Naive thymus-derived CD4-positive, alpha-beta T cell (primary cell): ENCODE data around the gene DYNLT3. TPM values are rescaled to one million over a fixed set of nuclear protein-coding genes. Genes with fewer than 3 reads are reported as not detected.

Source experiments
- ATAC-seq: fragments of 150-1000 bp; cut with Tn5 transposase; 2 replicates; pipeline ENCODE4 v1.10.0; 2021; ENCODE audit warnings: mild to moderate bottlenecking, moderate library complexity
- CTCF ChIA-PET: fragments of 350-600 bp; sonication (Branson Sonifier 250); formaldehyde crosslinking; loops from one replicate; lab custom pipeline; 2021; ENCODE audit warnings: antibody characterized with exemption; lab: Charles Lee
- POLR2A ChIA-PET: fragments of 350-600 bp; sonication (Branson Sonifier 250); formaldehyde crosslinking; loops from one replicate; lab custom pipeline; 2021; ENCODE audit warnings: antibody characterized with exemption, inconsistent platforms; lab: Charles Lee
- DNase-seq, 9 donors: peaks; one replicate each; pipeline versions ENCODE4 v3.0.0 to v3.0.0-alpha.2; 2020 to 2022; ENCODE audit warnings: mixed read lengths in 1 of 9
- H3K27ac ChIP-seq: one replicate; pipeline ENCODE4 v1.7.0; 2013; ENCODE audit warnings: mild to moderate bottlenecking, low read depth, low read length, moderate library complexity
- H3K27me3 ChIP-seq, 2 donors: one replicate each; pipeline ENCODE4 v1.7.0; 2013; ENCODE audit warnings: low read length in 2 of 2, mild to moderate bottlenecking in 2 of 2, moderate library complexity in 2 of 2; ENCODE audit not compliant: control insufficient read depth in 2 of 2, insufficient read depth in 2 of 2
- H3K36me3 ChIP-seq, 3 experiments: 1 replicate in 2 of 3; 2 replicates in 1 of 3; pipeline ENCODE4 v1.7.0; 2013; ENCODE audit warnings: low read length in 3 of 3, mild to moderate bottlenecking in 3 of 3, moderate library complexity in 1 of 3; ENCODE audit not compliant: insufficient read depth in 3 of 3, control insufficient read depth in 2 of 3
- H3K4me1 ChIP-seq, 2 donors: one replicate each; pipeline ENCODE4 v1.7.0; 2013; ENCODE audit warnings: low read length in 2 of 2, mild to moderate bottlenecking in 2 of 2, moderate library complexity in 1 of 2; ENCODE audit not compliant: control insufficient read depth in 2 of 2, insufficient read depth in 2 of 2
- H3K4me3 ChIP-seq: 2 replicates; pipeline ENCODE4 v1.7.0; 2013; ENCODE audit warnings: mild to moderate bottlenecking, low read length
- H3K9me3 ChIP-seq, 3 experiments: 1 replicate in 2 of 3; 2 replicates in 1 of 3; pipeline ENCODE4 v1.7.0; 2013; ENCODE audit warnings: low read length in 3 of 3; ENCODE audit not compliant: control insufficient read depth in 2 of 3
- H3K27ac Mint-ChIP-seq, 9 donors: one replicate each; pipeline ENCODE4 v1.8.0; 2020 to 2022; ENCODE audit warnings: mixed read lengths in 9 of 9, mild to moderate bottlenecking in 8 of 9, moderate library complexity in 5 of 9, inconsistent platforms in 2 of 9
- H3K27me3 Mint-ChIP-seq, 5 donors: one replicate each; pipeline ENCODE4 v1.8.0; 2021 to 2022; ENCODE audit warnings: mixed read lengths in 5 of 5, mild to moderate bottlenecking in 1 of 5
- H3K36me3 Mint-ChIP-seq, 5 donors: one replicate each; pipeline ENCODE4 v1.8.0; 2020 to 2022; ENCODE audit warnings: mixed read lengths in 5 of 5, mild to moderate bottlenecking in 3 of 5, inconsistent platforms in 1 of 5
- H3K4me1 Mint-ChIP-seq, 7 donors: one replicate each; pipeline ENCODE4 v1.8.0; 2020 to 2022; ENCODE audit warnings: mixed read lengths in 7 of 7, mild to moderate bottlenecking in 3 of 7, inconsistent platforms in 1 of 7
- H3K4me3 Mint-ChIP-seq, 10 donors: one replicate each; pipeline ENCODE4 v1.8.0; 2020 to 2022; ENCODE audit warnings: mild to moderate bottlenecking in 10 of 10, mixed read lengths in 10 of 10, moderate library complexity in 6 of 10, inconsistent platforms in 2 of 10
- H3K9me3 Mint-ChIP-seq, 11 donors: one replicate each; pipeline ENCODE4 v1.8.0; 2020 to 2022; ENCODE audit warnings: mixed read lengths in 11 of 11, mild to moderate bottlenecking in 4 of 11, inconsistent platforms in 1 of 11, moderate library complexity in 1 of 11
- intact Hi-C, 2 donors: fragments of 100-400 bp; cut with micrococcal nuclease; formaldehyde crosslinking; loops; one replicate each; pipeline ENCODE4 v1.15.1; 2023
- polyA plus RNA-seq, 2 donors: library from polyadenylated mRNA; unstranded; fragments of 300-500 nt; fragmentation: Illumina TruSeq; gene quantifications; one replicate each; pipeline ENCODE4 v1.2.3, GENCODE V29; 2021
- total RNA-seq, 6 experiments: library from RNA in 5 of 6; stranded (reverse) in 5 of 6; gene quantifications; 1 replicate in 5 of 6; 2 replicates in 1 of 6; pipeline ENCODE4 v1.2.3 and lab custom pipeline; 2021 to 2026

Gene DYNLT3, protein sequence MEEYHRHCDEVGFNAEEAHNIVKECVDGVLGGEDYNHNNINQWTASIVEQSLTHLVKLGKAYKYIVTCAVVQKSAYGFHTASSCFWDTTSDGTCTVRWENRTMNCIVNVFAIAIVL
- total RNA-seq (10 to 100 TPM; 13.8 to 39.3 (median 25.8) TPM), polyA plus RNA-seq (10 to 100 TPM; 23.1 to 42.1 TPM), total RNA-seq (lab: John Stamatoyannopoulos, UW) (24.1 reads per million, percentile 55 among the genes with 10 or more reads in this experiment)

DNA sequence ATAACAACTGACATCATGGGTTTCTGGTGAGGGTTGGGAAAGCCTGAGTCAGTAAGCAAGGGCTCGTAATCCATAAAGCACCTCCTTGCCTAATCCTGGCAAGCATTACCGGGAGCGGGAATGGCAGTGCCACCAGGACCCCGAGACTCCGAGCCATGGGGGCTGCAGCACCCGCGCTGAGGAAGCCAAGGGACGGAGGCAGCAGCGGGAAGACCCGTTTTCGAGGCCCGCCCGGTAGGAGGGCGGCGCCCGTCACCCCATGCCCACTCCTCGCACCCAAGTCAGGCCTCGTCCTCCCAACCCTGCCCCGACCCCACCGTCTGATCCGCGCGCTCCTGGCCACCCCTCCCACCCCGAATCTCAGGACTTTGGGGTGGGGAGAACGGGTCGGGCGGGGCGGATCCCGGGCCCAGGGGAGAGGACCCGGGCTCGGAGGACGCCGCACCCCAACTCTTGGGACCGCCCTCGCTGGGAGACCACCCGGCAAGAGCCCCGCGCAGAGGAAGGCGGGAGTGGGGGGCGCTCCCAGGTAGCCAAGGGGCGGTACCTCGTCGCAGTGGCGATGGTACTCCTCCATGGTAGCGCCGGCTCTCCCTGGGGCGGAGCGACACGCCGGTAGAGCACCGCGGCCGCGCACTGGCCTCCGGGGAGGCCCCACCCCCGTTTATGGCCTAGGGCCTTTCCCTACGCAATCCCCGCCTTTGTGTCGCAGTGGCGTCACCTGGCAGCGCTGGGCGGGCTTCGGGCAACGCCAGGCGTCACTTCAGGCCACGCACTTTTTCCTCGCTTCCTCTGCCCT, at the start of gene DYNLT3:
TSS of gene DYNLT3 (minus strand) at position 638 of the 799 bp plus-strand sequence. CDS start at position 577, 61 bp downstream.
- Mint-ChIP-seq H3K27ac (peak within 1 kb of the TSS; percentile 89 to 98 (median 94)), H3K4me1 (peaks cover 5 to 44% (median 31%) of the 10 kb centered on the region in 7 donors), H3K36me3 (peaks cover 0 to 3% (median 0%) of the 10 kb centered on the region in 5 donors), H3K9me3 (peaks cover 0 to 4% (median 0%) of the 10 kb centered on the region in 11 donors), H3K4me3 (peak within 1 kb of the TSS; percentile 68 to 93 (median 88)), H3K27me3 (no peaks in the 10 kb centered on the region)
- ATAC-seq: peak; percentile 99
- peaks cover 4 to 8% of the 10 kb centered on the region in 2 donors for H3K4me1 ChIP-seq
- peak; percentile 51 to 80 (median 71) for DNase-seq
- peak within 1 kb of the TSS; percentile 84 for H3K4me3 ChIP-seq
- H3K36me3 ChIP-seq: no peaks in the 10 kb centered on the region
- ChIA-PET POLR2A (no interaction called here), CTCF (no interaction called here)
- peak within 1 kb of the TSS; percentile 96 for H3K27ac ChIP-seq
- no peaks in the 10 kb centered on the region for H3K27me3 ChIP-seq
- no peaks in the 10 kb centered on the region for H3K9me3 ChIP-seq
- intact Hi-C loops: loop anchor here (1.0 to 5.0 kb wide), 4 partner anchors 60 to 480 kb away; partner anchors contain the start of gene RPGR (in 2 of the 2)

- no peaks in the 10 kb centered on the region for H3K36me3 ChIP-seq
- Mint-ChIP-seq H3K4me1 (no peaks in the 10 kb centered on the region), H3K9me3 (peaks cover 0 to 1% (median 0%) of the 10 kb centered on the region in 11 donors), H3K27me3 (peaks cover 0 to 13% (median 0%) of the 10 kb centered on the region in 5 donors), H3K27ac (no peak overlapping the region), H3K36me3 (peaks cover 0 to 5% (median 0%) of the 10 kb centered on the region in 5 donors), H3K4me3 (no peak overlapping the region)
- H3K9me3 ChIP-seq: no peaks in the 10 kb centered on the region
- H3K27me3 ChIP-seq: no peaks in the 10 kb centered on the region
- intact Hi-C loops: no loop called here
- H3K4me1 ChIP-seq: no peaks in the 10 kb centered on the region
- DNase-seq (no peak), ATAC-seq (no peak)
- H3K4me3 ChIP-seq: no peak overlapping the region
- no peak overlapping the region for H3K27ac ChIP-seq
- ChIA-PET CTCF (no interaction called here), POLR2A (no interaction called here)
These were observed 49.1 kb upstream of the DYNLT3 start for GRCh38 chrX:37896511-37896890.

GRCh38 chrX:37895795-37896510, 48.6 kb upstream of the DYNLT3 start:
- ATAC-seq (no peak), DNase-seq (no peak)
- Mint-ChIP-seq H3K27ac (no peak overlapping the region), H3K4me1 (no peaks in the 10 kb centered on the region), H3K9me3 (peaks cover 0 to under 1% (median 0%) of the 10 kb centered on the region in 11 donors), H3K27me3 (peaks cover 0 to 13% (median 0%) of the 10 kb centered on the region in 5 donors), H3K36me3 (peaks cover 0 to 5% (median 0%) of the 10 kb centered on the region in 5 donors), H3K4me3 (no peak overlapping the region)
- Histone ChIP-seq H3K4me1 (no peaks in the 10 kb centered on the region), H3K27me3 (no peaks in the 10 kb centered on the region), H3K36me3 (no peaks in the 10 kb centered on the region), H3K27ac (no peak overlapping the region), H3K4me3 (no peak overlapping the region), H3K9me3 (no peaks in the 10 kb centered on the region)
- POLR2A ChIA-PET: no interaction called here
- CTCF ChIA-PET: no interaction called here
- intact Hi-C loops: no loop called here

- intact Hi-C loops: no loop called here
- ChIA-PET POLR2A (no interaction called here), CTCF (interaction anchor here (0.8 kb wide), 1 partner anchor 53 kb away, joined by 3 read pairs; no protein-coding TSS in a partner anchor)
- no peaks in the 10 kb centered on the region for H3K27me3 ChIP-seq
- H3K9me3 Mint-ChIP-seq: no peaks in the 10 kb centered on the region
- no peaks in the 10 kb centered on the region for H3K9me3 ChIP-seq
- no peaks in the 10 kb centered on the region for H3K36me3 ChIP-seq
- H3K27ac ChIP-seq: no peak overlapping the region
- no peaks in the 10 kb centered on the region for H3K4me1 ChIP-seq
- H3K4me1 Mint-ChIP-seq: no peaks in the 10 kb centered on the region
- no peak overlapping the region for H3K4me3 ChIP-seq
- ATAC-seq: no peak
- H3K36me3 Mint-ChIP-seq: peaks cover 0 to 5% (median 0%) of the 10 kb centered on the region in 5 donors
- no peak overlapping the region for H3K27ac Mint-ChIP-seq
- peaks cover 0 to 13% (median 0%) of the 10 kb centered on the region in 5 donors for H3K27me3 Mint-ChIP-seq
- DNase-seq: no peak
- no peak overlapping the region for H3K4me3 Mint-ChIP-seq
These were observed 47.4 kb upstream of the DYNLT3 start for GRCh38 chrX:37894725-37895124.

GRCh38 chrX:37888010-37888409, 40.6 kb upstream of the DYNLT3 start:
- POLR2A ChIA-PET: no interaction called here
- Histone ChIP-seq H3K4me1 (no peaks in the 10 kb centered on the region), H3K9me3 (no peaks in the 10 kb centered on the region), H3K27me3 (no peaks in the 10 kb centered on the region), H3K27ac (no peak overlapping the region), H3K36me3 (no peaks in the 10 kb centered on the region), H3K4me3 (no peak overlapping the region)
- no peaks in the 10 kb centered on the region for H3K4me1 Mint-ChIP-seq
- CTCF ChIA-PET: no interaction called here
- ATAC-seq (no peak), DNase-seq (no peak)
- intact Hi-C loops: no loop called here
- H3K9me3 Mint-ChIP-seq: no peaks in the 10 kb centered on the region
- no peak overlapping the region for H3K27ac Mint-ChIP-seq
- H3K4me3 Mint-ChIP-seq: no peak overlapping the region
- no peaks in the 10 kb centered on the region for H3K27me3 Mint-ChIP-seq
- H3K36me3 Mint-ChIP-seq: no peaks in the 10 kb centered on the region

- peaks cover 0 to 1% (median 0%) of the 10 kb centered on the region in 11 donors for H3K9me3 Mint-ChIP-seq
- DNase-seq: no peak
- Histone ChIP-seq H3K27me3 (no peaks in the 10 kb centered on the region), H3K4me3 (no peak overlapping the region), H3K27ac (no peak overlapping the region), H3K4me1 (no peaks in the 10 kb centered on the region), H3K36me3 (no peaks in the 10 kb centered on the region), H3K9me3 (no peaks in the 10 kb centered on the region)
- CTCF ChIA-PET: no interaction called here
- no peaks in the 10 kb centered on the region for H3K4me1 Mint-ChIP-seq
- no peak for ATAC-seq
- intact Hi-C loops: no loop called here
- H3K27ac Mint-ChIP-seq: no peak overlapping the region
- no peak overlapping the region for H3K4me3 Mint-ChIP-seq
- H3K36me3 Mint-ChIP-seq: peaks cover 0 to under 1% (median 0%) of the 10 kb centered on the region in 5 donors
- peaks cover 0 to 5% (median 2%) of the 10 kb centered on the region in 5 donors for H3K27me3 Mint-ChIP-seq
- POLR2A ChIA-PET: no interaction called here
These were observed 40.0 kb upstream of the DYNLT3 start for GRCh38 chrX:37887347-37887746.
